NCI-H446 treated with DMSO at 0.1 percent for 48 hours (cell line): ENCODE results near the gene RAC3.

Source experiments
- DNase-seq: peaks from one replicate; lab custom pipeline; 2025; lab: John Stamatoyannopoulos, UW

The RAC3 gene

DNA sequence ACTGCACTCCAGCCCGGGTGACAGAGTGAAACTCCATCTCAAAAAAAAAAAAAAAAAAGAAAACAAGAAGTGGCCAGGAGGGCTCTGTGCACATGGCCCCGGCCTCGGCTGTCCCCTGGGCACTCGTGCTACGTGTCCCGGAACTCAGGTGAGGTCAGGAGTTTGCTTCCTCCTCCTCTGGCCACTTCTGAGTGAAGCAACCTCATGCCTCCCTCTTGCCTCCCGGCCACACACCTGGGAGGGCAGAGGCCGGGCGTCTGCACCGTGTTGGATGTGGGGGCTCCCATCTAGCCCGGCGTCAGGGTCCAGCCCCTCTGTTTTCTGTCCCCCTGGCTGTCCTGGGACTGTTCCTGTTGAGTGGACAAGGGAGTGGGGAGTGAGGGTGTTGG lies 31.9 kb upstream of the RAC3 start:
- DNase-seq, result no peak

DNA sequence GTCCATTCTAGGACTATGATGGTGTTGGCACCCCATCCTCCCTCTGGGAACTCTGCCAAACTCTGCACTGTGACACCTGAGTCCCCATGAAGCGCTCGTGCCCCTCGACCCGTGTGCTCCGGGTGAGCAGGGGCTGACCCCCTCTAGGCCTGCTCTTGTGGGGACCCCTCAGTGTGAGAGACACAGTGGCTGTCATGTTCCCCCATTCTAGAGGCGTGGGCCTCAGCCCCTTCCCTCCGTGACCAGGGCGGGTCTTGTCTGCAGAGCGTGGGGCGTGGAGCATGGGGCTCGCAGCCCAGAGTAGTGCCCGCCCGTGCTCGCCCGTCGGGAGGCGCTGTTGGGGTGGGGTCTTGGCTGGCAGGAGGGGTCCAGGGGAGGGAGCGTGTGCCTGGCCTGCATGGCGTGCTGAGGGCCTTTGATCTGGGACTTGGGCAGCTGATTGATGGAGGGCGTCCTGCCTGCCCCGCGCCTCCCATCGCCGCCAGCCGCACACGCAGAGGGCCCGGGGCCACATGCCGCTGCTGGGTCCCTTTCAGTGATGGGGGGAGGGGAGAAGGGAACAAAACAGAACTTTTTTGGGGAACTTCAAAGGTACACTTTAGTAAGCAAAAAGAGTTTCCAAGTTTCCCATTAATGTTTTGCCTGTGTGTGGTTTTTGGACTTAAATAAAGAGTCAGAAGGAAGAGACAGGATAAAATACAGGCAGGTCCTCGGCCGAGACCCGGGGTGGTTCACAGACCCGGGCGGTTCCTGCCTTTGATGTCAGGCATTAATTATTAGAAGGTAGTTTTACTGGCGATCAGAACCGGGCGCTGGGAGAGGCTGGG lies 31.3 kb upstream of the RAC3 start:
- DNase-seq, result no peak

DNA sequence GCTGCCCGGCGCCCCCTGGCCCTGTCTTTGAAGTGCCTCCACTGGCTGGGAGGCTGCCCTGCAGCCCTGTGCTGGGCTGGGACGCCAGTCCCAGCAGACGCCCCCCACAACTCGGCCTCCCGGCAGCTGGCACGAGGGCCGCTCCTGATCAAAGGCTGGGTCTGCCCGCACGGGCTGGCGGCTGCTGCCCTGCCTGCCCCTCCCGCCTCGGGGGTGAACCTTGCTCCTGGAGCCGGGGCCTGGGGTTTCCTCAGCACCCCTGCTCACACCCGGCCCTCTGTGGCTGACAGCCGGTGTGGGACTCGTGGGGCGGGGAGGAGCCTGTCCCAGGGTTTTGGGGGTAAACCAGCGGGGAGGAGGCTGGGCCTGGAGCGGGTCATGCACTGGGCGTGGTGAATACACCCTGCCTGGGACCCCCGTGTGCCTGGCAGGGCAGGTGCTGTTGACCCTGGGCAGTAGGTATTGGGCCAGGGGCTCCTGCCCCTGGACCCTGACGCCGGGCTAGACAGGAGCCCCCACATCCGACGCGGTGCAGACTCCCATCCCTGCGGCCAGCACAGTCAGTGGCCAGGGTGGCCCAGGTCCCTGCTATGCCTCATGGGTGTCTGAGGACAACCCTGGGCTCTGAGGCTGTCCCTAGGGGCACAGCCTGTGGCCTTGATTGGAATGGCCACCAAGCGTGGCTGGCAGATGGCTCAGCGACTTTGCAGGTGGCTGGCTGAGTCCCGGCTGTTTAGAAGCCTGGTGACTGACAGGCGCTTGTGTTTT lies 30.5 kb upstream of the RAC3 start:
- no peak for DNase-seq

DNA sequence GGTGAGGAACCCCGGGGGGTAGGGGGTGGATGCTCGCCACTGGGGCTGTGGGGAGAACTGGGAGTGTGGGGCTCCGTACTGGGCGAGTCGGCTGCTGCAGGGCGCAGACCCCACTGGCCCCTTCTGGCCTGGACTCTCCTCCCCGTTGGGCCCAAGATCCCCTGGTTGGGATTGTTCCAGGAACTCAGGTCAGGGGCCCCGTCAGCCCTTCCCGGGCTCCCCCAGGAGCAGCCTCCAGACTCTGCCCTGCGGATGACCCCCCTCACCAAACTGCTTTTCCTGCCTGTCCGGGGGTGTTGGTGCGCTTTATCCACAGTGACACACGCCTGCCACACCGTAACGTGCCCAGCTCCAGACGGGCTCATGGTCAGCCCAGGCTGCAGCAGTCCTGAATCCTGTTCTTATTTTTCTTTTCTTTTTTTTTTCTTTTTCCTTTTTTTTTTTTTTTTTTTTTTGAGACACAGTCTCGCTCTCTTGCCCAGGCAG lies 29.9 kb upstream of the RAC3 start:
- DNase-seq, result no peak

DNA sequence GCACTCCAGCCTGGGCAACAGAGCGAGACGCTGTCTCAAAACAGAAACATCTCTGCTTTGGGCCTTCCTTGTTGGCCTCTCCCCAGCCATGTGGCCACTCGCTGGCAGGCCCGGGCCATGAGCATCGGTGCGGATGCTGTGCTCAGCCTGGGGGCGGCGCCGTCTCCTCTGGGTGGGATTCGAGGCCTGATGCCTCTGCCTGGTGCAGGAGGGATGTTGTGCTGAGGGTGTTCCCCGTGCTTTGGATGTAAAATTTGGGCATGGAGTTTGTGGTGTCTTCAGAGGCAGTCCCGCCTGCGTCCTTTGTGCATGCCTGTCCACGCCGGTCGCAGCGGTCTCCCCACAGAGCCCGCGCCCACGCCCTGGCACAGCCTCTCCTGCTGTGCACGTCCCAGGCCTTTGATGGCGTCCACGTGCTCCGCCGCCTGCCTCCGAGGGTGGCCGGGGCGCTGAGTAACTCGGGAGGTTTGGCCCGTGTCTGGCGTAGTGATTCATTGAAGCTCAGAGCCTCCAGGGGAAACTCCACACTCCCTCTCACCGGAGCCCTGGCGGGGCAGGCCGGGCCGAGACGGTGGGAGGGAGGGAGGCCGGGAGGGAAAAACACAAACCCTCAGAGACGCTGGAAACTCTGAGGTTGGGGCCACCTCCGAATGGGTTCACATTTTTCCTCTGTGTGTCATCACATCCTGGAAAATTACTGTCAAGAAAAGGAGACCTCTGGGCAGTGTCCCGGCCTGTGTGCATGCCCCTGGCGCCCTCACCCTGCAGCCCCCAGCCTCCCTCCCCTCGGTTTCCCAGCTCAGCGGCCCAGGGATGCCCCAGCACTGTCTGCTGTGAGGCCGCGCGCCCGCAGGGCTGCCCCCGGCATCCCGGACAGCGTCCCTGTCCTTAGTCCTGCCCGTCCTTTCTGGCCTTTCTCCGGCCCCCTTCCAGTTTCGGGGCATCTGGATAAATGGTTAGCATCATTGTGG lies 27.8 kb upstream of the RAC3 start:
- no peak for DNase-seq

DNA sequence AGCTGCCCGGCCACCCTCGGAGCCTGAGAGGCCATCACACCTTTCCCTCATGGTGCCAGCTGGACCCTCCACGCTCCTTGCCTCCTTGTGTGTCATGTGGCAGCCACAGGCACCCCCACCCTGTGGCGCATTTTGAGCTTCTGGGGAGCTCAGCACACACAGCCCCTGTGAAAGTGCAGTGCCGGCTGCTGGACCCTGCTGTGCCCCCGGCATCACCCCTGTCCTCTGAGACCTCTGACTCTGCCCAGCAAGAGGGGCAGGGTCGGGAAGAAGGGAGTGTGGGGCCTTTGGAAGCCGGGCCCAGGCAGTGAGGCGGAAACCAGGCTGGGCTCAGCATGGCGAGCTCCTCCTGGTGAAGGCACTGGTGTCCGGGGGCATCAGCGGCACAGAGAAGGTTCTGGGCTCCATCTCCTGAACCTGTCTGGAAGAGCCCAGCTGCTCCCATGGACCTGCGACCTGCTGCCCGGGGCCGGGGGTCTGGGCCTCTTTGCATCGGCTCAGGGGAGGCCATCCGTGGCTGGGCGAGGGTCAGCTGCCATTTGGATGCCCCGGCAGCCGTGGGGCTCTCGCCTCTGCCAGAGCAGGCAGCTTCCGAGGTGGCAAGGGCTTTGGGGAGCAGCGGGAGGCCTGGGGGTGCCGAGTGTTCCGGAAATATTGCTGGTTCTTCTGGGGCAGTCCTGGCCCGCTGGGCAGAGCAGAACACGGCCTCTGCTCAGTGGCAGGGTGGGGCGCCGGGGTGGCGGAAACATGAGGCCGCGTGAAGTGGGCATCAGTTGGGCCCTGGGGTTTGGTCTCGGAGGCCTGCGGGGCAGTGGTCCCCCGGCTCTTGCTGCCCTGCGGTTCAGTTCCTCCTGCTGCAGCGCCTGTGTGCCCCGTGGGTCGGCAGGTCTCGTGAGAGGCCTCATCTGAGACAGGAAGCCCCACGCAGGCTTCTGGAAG lies 26.7 kb upstream of the RAC3 start:
- no peak for DNase-seq

DNA sequence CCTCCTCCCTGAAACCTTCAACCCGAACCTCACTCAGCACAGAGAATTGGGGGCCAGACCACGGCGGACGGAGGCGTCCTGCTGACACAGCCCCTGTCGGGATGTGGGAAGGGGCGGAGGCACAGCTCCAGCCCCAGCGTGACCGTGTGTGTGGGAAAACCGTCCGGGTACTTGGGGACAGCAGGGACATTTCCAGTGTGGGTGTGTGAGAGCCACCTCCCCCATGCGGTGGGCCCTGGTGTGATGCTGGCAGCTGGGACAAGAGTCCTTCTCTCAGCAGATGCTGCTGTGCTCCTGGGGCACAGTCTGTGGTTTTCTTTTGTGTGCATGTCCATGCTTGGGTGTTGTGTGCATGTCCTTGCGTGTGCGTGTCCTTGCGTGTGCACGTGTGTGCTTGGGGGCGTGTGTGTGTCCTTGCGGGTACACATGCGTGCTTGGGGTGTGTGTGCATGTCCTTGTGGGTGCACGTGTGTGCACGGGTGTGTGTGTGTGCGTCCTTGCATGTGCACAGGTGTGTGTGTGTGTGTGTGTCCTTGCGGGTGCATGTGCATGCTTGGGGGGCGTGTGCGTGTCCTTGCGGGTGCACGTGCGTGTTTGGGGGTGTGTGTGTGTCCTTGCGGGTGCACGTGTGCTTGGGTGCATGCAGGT lies 25.7 kb upstream of the RAC3 start:
- DNase-seq, result no peak

DNA sequence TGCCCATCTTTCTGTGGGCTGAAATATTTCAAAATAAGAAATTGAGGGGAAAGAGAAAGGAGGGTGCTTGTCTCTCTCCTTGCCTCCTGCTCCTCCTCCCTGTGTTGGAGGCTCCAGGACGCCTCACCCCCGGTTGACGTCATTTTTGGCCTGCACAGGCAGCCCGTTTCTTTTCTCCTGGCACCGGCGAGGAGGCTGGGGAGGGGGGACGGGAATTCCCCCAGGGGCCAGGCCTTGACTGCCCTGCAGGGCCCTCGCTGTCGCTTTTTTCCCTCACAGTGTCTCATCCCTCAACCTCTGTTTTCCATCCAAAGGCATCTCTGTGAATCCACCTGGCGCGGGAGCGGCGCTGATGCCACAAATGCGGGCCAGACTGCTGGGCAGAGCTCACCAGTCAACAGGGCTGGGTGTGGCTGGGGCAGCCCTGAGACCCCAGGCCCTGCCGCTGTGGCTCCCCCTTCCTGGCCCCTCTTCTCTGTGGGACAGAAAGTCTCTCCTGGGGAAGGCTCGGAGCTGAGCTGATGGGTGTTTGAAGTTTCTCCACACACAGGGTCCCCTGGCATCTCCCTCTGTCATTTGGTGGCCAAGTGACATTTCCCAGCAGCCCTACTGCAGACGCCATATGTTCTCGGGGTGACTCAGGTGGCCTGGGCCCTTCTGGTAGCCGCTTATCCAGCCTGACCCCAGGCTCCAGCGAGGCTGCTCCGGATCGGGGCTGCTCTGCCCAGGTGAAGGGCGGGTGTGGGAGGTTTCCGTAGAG lies 24.8 kb upstream of the RAC3 start:
- DNase-seq, result peak; percentile 21

DNA sequence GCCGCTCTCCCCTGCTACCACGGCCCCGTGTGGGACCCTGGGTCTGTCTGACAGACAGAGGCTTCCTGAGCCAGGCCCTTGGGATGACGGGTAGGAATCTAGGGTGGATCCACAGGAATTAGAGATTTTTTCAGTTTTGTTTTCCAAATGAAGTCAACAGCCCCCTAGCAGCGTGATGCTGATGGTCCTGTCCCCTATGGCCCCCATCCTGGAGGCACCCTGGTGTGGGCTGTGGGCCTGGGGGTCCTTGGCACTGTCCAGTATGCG lies 24.3 kb upstream of the RAC3 start:
- DNase-seq, result no peak

DNA sequence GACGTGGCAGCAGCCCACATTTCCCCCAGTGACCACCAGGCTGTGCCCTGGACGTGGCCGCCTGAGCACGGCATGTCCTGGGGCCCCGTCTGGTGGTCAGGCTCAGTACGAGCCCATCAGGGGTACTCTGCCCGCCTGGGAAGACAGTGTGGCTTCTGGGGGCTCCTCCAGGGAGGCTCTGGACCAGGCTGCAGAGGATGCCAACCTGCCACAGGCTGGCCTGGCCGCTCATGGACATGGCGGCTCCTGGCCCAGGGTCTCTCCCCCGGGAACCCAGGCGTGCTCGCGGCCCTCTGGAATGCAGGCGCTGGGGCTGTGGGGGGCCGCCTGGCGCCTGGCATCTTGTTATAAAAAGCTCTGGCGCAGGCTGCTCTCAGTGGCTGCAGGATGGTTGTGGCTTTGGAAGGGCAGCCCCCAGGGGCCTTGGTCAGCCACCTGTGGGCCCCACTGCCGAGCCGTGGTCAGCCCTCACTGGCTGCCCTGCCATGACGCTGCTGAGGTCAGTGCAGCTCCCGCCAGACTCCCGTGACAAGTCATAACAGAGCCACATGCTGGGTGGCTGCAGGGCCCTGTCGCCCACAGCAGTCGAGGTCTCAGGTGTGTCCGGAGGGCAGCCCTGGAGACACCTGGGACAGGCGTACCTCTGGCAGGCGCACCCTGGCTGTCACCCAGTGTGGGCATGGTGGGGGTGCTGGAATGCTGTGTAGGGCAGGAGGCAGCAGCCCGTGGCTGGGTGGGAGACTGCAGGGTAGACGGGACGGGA lies 23.8 kb upstream of the RAC3 start:
- DNase-seq, result no peak

DNA sequence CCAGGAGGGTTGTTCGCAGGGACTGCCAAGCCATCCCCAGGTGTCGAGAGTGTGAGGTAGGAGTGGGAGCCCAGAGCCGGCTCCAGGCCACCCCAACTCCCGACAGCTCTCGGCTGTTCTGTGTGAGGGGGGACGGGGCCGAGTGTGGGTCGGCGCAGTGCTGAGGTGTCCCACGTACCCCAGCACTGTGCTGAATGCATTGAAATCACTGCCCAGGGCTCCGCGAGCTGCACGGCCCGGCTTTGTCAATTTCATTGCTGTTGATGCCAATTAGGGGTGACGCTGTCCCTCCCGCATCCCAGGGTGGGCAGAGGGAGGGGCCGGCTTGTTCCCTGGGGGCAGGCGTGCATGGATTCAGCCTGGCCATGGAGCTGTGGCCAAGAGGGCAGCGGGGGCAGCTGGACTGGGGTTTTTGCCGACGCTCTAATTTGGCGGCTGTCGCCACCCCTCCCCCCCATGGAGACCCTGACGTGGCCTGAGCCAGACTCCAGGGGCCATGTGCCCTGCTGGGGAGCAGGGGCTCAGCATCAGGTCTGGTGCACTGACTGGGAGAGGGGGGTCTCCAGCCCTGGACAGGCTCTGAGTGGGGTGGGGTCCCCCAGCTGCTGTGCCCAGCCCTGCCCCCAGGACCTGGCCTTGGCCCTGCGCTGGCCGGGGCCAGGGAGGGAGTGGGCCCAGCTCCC lies 23.1 kb upstream of the RAC3 start:
- DNase-seq, result no peak

DNA sequence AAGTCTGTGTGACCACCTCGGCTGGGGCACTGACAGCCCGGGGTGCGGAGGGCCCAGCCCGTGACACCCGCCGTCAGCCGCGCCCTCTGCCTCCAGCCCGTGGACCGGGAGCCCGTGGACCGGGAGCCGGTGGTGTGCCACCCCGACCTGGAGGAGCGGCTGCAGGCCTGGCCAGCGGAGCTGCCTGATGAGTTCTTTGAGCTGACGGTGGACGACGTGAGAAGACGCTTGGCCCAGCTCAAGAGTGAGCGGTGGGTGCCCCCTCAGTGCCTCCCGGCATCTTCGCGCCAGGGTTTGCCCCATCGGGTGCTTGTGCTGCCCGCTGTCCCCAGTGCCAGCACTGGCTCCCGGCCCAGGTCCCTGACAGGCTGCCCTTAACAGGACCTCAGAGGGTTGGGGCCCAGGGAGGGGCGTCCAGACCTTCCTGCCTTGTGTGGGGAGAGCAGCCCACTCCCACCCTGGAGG lies 22.5 kb upstream of the RAC3 start:
- no peak for DNase-seq

DNA sequence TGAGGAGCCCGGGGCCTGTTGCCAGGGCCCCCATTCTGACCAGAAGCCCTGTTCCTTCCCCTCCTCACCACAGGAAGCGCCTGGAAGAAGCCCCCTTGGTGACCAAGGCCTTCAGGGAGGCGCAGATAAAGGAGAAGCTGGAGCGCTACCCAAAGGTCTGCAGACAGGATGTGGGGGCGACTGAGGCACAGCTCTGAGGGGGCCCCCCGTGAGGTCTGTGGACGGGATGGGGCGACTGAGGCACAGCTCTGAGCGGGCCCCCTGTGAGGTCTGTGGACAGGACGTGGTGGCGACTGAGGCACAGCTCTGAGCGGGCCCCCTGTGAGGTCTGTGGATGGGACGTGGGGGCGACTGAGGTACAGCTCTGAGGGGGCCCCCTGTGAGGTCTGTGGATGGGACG lies 22.1 kb upstream of the RAC3 start:
- no peak for DNase-seq

DNA sequence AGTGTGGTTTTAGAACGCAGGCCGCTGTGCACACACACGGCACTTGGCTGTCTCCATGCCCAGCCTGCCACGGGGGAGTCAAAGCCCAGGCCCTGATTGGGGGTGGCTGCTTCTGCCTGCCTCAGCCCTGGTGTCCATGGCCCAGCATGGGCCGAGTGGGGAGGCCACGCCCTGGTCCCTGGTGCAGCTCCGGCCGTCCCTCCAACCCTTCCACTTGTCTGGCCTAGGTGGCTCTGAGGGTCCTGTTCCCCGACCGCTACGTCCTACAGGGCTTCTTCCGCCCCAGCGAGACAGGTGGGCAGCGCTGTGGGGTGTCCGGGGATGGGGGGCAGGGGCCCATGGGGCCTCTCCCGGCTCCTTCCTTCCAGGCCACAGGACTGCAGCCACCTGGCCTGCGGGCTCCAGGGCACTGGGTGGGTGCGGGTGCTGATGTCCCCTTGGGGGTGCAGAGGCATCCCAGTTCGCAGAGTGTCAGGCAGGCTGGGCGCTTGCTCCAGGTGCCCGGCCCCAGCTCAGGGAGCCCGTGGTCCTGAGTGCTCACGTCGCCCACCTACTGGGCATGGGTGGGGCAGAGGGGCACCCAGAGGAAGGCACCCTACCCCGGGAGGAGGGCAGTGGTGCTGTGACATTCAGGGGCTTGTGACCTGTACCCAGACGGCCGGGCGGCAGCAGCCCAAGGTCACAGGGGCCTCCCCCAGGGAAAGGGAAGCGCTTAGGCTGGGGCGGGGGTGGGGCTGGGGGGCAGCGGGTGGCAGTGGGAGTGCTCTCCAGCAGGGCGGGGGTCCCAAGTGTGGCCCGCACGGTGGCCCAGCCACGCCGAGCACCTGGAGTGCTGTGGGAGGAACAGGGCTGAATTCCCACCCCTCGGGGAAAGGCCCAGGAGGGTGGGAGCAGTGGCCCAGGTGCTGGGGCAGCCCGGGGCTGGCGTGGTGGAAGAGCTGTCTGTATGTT lies 20.6 kb upstream of the RAC3 start:
- DNase-seq, result no peak

DNA sequence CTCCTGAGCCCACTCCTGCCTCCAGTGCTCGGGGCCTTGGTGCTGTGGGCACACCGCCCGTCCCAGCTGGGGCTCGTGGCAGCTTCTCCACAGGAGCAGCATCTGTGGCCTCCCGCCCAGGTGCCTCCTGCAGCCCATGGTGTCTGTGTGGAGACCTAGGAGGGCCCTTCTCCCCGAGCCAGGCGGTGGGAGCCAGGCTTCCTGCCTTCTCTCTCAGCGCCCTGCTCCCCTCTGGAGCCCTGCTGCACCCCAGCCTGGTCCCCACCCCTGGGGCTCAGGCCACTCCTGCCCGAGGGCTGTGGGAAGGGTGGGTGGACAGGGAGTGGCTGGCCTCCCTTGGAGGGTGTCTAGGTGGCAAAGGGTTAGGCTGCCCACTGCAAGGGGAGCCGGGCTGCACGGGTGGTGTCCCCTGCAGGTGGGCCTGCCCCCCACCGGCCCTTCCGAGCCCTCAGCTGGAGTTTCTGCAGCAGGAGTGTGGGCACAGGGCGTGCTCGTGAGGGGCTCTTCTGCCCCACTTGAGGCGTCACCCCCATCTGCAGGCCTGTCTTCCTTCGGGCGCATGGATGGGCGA lies 19.8 kb upstream of the RAC3 start:
- no peak for DNase-seq

DNA sequence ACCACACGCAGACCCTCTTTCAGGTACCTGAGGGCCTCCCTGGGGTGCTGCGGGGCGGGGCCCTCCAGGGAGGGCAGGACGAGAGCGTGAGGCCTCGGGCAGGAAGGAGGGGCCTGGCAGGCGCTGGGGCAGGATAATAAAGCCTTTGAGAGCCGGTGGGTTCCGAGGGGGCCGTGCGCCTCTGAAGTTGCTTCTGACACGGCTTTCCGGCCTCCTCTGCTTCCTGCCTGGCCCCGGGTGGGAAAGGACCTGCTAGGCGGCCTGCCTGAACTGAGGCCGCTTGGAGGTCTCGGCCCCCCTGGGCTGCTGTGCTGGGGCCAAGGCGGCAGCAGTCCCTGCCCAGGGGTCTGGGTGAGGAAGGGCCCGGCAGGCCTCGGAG lies 19.2 kb upstream of the RAC3 start:
- no peak for DNase-seq

DNA sequence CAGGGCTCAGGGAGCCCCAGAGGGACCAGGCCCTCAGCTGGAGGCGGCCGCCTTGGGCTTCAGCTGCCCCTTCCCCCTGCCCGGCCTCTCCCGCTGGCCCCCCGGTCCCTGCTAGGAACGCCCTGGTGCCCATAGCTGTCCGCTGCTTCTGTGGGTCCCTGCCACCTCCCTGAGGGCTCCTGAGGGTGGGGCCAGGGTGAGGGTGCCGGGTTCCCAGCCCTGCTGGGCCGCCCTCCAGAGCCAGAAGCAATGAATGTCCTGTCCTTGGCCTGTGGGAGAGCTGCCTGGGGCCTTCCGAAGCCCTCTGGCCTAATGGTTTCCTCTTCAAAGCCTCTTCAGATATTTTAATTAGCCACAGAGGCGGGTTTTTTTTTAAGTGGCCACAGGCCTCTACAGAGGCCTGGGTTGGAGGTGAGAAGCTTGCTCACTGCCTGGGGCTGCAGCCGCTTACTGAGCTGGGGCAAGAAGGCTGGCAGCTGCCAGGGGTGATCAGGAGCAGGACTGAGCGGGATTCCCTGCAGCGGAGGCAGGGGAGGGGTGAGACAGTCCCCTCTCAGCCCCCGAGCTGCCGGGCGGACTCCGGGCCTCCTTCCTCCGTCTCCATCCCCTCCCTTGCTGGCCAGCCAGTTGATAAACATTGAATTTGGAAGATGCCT lies 18.7 kb upstream of the RAC3 start:
- DNase-seq, result no peak
